HG03460 (cell line): ENCODE results near the gene AP4E1.
"Not testable (repeated sequence)": the region's sequence is repeated elsewhere in the genome, so short reads cannot be mapped to it uniquely, and the experiment has no call there.

Experiments used
- ATAC-seq: cut with Tn5 transposase; IDR thresholded peaks from one replicate; pipeline ENCODE4 v1.9.1; 2021; ENCODE audit not compliant: unreplicated experiment

Gene AP4E1

GRCh38 chr15:50943638-50944037, 35.2 kb downstream of the AP4E1 start:
- no peak for ATAC-seq

DNA sequence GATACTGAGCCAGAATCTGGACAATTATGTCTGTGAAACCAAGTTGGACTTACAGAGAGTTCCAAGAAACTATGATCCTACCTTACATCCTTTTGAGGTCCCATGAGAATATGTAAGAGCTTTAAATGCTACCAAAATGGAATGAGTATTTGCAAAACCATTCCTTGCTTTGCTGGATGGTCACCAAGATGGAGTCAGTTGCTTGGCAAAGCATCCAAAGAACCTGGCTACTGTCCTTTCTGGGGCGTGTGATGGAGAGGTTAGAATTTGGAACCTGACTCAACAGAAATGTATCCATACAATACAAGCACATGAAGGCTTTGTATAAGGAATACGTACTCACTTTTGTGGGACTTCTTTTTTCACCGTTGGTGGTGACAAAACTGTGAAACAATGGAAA, 36.2 kb downstream of the AP4E1 start:
- no peak for ATAC-seq

DNA sequence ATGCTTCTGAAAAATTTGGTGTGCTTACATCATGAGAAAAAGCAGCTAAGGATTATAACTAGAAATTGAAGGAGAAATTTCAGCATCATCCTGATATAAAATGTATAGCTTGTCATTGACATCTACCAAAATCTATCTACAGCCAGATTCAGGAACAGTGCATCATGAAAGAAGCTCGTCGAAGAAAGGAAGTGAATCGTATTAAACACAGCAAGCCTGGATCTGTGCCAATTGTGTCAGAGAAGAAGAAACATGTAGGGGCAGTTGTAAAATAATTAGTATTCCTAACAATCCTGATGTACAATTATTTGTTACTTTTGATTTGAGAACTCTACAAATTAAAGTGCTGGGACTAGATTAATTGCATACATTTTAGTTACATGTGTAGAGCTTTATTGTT, 37.2 kb downstream of the AP4E1 start:
- no peak for ATAC-seq

DNA sequence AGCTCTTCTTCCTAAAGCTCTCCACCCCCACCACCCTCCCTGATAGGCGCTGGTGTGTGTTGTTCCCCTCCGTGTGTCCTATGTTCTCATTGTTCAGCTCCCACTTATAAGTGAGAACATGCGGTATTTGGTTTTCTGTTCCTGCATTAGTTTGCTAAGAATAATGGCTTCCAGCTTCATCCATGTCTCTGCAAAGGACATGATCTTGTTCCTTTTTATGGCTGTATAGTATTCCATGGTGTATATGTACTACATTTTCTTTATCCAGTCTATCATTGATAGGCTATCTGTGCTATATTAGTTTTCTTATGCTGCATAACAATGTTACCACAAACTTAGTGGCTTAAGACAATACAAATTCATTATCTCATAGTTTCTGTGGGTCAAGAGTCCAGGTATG, 42.3 kb downstream of the AP4E1 start:
- ATAC-seq: not testable (repeated sequence)

DNA sequence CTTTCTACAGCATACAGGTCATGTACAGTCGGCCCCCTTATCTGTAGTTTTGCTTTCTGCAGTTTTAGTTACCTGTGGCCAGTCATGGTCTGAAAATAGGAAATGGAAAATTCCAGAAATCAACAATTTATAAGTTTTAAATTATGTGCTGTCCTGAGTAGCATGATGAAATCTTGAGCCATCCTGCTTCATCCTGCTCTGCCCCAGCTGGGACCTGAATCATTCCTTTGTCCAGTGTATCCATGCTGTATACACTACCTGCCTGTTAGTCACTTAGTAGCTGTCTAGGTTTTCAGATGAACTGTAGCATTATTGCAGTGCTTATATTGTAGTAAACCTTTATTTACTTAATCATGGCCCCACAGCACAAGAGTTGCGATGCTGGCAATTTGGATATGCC, 44.8 kb downstream of the AP4E1 start:
- ATAC-seq: no peak

- not testable (repeated sequence) for ATAC-seq
These were observed 46.4 kb downstream of the AP4E1 start for GRCh38 chr15:50954837-50955236.

GRCh38 chr15:50959717-50960116, 51.2 kb downstream of the AP4E1 start:
- no peak for ATAC-seq

DNA sequence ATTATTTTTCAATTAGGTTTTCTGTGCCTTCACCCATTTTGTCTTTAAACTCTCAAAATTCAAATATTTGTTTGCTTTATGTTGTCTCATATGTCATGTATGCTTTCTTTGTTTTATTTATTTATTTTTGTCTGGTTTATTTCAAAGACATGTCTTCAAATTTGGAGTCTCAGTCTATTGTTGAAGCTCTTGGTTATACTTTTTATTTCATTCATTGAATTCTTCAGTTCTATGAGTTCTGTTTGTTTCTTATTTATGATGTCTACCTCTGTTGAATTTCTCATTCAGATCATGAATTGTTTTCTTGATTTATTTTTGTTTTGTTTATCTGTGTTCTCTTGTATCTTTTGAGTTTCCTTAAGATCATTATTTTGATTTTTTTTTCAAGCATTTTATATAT, 55.6 kb downstream of the AP4E1 start:
- ATAC-seq: no peak

- ATAC-seq: no peak
These were observed 59.9 kb downstream of the AP4E1 start for GRCh38 chr15:50968353-50968752.

GRCh38 chr15:50970524-50970923, 62.0 kb downstream of the AP4E1 start:
- ATAC-seq: no peak

DNA sequence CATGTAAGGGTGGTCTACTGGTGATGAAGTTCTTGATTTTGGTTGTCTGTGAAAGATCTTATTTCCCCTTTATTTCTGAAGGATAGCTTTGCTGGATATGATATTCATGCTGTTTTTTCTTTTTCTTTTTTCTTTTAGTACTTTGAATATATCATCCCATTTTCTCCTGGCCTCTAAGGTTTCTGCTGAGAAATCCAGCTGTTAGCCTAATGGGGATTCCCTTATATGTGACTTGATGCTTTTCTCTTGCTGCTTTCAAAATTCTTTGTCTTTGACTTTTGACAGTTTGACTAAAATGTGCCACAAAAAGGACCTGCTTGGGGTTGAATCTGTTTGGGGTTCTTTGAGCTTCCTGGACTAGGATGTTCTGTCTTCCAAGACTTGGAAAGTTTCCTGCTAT, 62.6 kb downstream of the AP4E1 start:
- ATAC-seq: no peak

GRCh38 chr15:50971542-50971941, 63.1 kb downstream of the AP4E1 start:
- no peak for ATAC-seq

GRCh38 chr15:50973605-50974004, 65.1 kb downstream of the AP4E1 start:
- no peak for ATAC-seq

DNA sequence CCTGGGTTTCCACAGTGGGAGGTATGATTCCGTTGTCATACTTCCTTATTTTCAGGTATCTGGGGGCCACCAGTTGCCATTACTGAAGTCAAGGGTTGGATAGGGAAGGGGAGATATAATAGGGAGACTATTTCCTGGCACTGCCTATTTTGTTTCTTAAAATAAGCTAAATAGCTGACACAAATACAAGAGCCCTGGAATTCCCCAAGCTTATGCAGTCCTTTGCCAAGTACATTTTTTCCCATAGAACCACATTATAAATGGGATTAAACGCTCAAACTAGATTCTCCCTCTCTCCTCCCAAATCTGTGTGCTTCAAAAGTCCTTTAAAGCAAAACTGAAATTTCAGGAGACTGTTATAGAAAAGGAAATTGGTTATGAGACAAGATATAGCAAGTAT, 68.7 kb downstream of the AP4E1 start:
- no peak for ATAC-seq

- no peak for ATAC-seq
These were observed 70.1 kb downstream of the AP4E1 start for GRCh38 chr15:50978580-50978979.

DNA sequence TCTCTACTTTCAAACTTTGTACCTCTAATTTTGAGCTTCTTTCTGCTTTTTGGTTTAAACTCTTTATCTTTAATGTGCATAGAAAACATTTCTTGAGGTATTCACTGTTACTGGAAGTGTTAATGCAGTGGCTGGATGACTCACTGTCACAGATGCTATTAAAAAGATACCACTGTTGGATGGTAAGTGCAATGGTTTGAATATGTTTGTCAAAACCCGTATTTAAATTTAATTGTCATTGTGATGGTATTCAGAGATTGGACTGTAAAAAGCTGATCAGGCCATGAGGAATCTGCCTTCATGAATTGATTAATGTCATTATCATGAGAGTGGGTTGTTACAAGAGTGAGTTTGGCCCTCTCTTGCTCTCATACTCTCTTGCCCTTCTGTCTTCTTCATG, 70.6 kb downstream of the AP4E1 start:
- ATAC-seq: no peak

- ATAC-seq: no peak
These were observed 85.1 kb downstream of the AP4E1 start for GRCh38 chr15:50993598-50993997.

DNA sequence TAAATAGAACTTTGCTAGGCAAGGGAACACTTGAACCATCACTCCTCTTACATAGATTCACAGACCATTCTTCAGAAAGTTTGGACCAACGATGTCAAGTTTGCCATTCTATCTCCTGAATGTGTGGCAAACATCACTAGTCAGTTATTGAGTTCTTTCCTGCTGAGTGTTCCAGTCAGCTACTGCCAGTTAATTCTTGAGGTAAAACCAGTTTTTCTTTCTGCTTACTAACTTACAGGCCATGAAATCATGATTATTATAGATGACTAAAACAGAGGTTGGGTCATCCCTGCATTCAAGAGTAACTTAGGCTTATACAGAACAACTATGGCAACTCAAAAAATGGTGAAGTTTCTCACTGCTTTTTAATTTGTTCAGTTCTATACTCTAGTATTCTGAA, 88.2 kb downstream of the AP4E1 start:
- no peak for ATAC-seq

GRCh38 chr15:50997371-50998051, 89.0 kb downstream of the AP4E1 start:
- no peak for ATAC-seq

GRCh38 chr15:51004103-51004551, 95.6 kb downstream of the AP4E1 start:
- no peak for ATAC-seq

DNA sequence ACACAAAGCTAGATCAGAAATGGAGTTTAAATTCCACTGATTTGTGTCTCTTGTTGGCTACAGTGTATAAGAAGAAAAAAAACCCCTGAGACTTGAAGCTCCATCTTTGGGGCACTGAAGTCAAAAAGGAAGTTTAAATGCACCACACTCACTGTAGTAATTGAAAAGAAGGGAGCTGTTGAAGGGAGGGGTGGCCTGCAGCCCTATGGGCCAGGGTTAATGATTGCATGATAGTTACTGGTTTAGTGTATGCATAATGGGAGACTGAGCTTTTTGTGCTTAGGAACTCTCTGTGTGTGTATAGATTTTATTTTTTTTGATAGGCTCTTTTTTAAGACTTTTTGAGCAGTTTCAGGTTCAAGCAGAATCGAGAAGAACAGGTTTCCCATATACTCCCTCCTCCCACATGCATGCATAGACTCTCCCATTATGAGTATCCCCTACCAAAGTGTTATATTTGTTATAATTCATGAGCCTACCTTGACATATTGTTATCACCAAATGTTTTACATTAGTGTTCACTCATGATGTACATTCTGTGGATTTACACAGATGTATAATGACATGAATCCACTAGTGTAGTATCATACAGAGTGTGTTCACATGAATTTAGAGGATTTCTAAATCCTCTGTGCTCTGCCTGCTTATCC, 98.0 kb downstream of the AP4E1 start:
- no peak for ATAC-seq

GRCh38 chr15:51007131-51007666, 98.7 kb downstream of the AP4E1 start:
- ATAC-seq: no peak

DNA sequence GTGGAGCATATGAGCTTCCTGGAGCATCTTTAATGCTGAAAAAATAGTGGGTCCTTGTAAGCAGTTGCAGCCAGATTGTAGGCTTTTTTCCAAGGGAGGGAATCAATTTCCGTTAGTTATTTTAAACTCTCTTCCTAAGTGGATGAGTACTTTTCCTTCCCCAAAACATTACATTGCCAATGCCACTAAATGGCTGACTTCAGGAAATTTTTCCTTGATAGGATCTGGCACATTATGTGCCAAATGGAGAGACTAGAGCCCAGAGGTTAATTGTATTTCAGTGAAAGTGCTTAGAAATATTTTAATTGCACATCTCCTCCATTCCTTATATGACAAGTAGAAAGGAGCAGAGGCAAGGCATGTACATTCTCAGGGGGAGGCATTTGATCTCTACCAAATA, 102.7 kb downstream of the AP4E1 start:
- ATAC-seq: no peak
